GM13977 (cell line): ENCODE measurements around the gene MATN4.

Experiments used
- DNase-seq: peaks from one replicate; pipeline ENCODE4 v3.0.0; 2012; ENCODE audit warnings: low spot score
- CTCF ChIP-seq: IDR thresholded peaks from 2 replicates; pipeline ENCODE4 v1.5.1; 2012; ENCODE audit warnings: mild to moderate bottlenecking, control low read depth; ENCODE audit not compliant: insufficient read depth; ENCODE audit errors: extremely low read depth, missing control alignments
- in situ Hi-C: fragments of 300-500 bp; cut with MboI; formaldehyde crosslinking; loops from one replicate; pipeline ENCODE4 v1.12.0; 2022; ENCODE audit warnings: low sequenced_read_pairs, low pct_unique_long_range_greater_than_20kb, mixed read lengths, inconsistent platforms; ENCODE audit not compliant: unreplicated experiment

Gene MATN4

GRCh38 chr20:45257711-45258110 is 50.4 kb downstream of the MATN4 start:
- in situ Hi-C loops, result no loop called here
- no peak for DNase-seq
- no peak for TF ChIP-seq CTCF

- no peak for TF ChIP-seq CTCF
- DNase-seq, result no peak
- in situ Hi-C loops, result no loop called here
Observed at GRCh38 chr20:45257161-45257560, 50.9 kb downstream of the MATN4 start.

GRCh38 chr20:45254383-45255262 is 53.5 kb downstream of the MATN4 start, which contains the start of gene SLPI:
SLPI (minus strand) TSS chr20:45254564; CDS start chr20:45254543, 21 bp downstream.
- peak; percentile 26 for DNase-seq
- TF ChIP-seq CTCF, result no peak
- in situ Hi-C loops, result no loop called here

GRCh38 chr20:45253261-45253660 is 54.8 kb downstream of the MATN4 start:
- in situ Hi-C loops, result no loop called here
- no peak for TF ChIP-seq CTCF
- no peak for DNase-seq

- DNase-seq, result no peak
- in situ Hi-C loops, result no loop called here
- no peak for TF ChIP-seq CTCF
Observed at GRCh38 chr20:45251884-45252560, 56.1 kb downstream of the MATN4 start.

- DNase-seq, result no peak
- in situ Hi-C loops, result no loop called here
Observed at GRCh38 chr20:45248609-45249008, 59.5 kb downstream of the MATN4 start.

More at GRCh38 chr20:45248609-45249008, 59.5 kb downstream of the MATN4 start:
- TF ChIP-seq CTCF, result no peak
